ENCODE results near the gene NAXE. TPM values are rescaled to one million over a fixed set of nuclear protein-coding genes. Genes with fewer than 3 reads are reported as not detected.

NAXE gene
- total and polyA plus RNA-seq, 2 of the 13 experiments (the other 11 are each of a cell fraction or from before 2014, with no cell fraction given) = 39.4 to 59.4 TPM

DNA sequence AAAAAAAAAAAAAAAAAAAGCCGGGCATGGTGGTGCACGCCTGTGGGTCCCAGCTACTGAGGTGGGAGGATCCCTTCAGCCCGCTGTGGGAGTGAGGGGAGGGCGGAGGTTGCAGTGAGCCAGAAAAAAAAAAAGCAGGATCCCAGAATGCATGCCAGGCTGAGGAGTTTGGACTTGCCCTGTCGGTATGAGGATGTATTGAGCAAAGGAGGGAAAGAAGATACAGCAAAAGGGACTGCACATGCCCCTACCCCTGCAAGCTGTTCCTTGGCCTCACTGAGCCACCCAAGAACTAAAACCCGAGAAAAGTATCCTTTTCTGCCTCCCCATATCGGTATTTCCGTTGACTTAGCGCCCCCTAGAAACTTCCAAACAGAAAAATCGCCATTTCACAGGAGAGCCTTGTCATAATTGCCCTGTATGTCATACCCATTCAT lies 11.0 kb downstream of the NAXE start:
- Histone ChIP-seq H3K27ac (ENCODE audit: extremely low read length, insufficient read depth, low read length) (no peak overlapping the region), H3K9me3 (ENCODE audit: low read length) (no peaks in the 10 kb centered on the region), H3K79me2 (ENCODE audit: insufficient read depth, low read length) (peaks cover 19% of the 10 kb centered on the region), H3K36me3 (replicated peaks in 1 of 2; ENCODE audit: control insufficient read depth in 1 of 2, insufficient read depth in 2 of 2, low read length in 2 of 2) (peaks cover 2 to 10% of the 10 kb centered on the region in 2 experiments; a peak in 3 of 5 replicates), H4K20me1 (ENCODE audit: insufficient read depth, low read length) (no peaks in the 10 kb centered on the region), H2AFZ (ENCODE audit: low read length) (no peak overlapping the region), H3K27me3 (ENCODE audit: control insufficient read depth in 1 of 2, insufficient read depth in 2 of 2, low read length in 2 of 2) (no peaks in the 10 kb centered on the region), H3K9ac (ENCODE audit: insufficient read depth, low read depth, low read length) (no peak overlapping the region), H3K4me3 (replicated peaks in 1 of 3; ENCODE audit: insufficient read depth in 1 of 3, low read depth in 2 of 3, low read length in 3 of 3) (no peak overlapping the region), H3K4me2 (ENCODE audit: low read depth, low read length) (peak overlapping the region; percentile 54; the same call in 1 of the 2 replicates), H3K4me1 (ENCODE audit: insufficient read depth, low read length) (peaks cover 27% of the 10 kb centered on the region)
- ATAC-seq (no peak), FAIRE-seq (peak; percentile 54), DNase-seq (ENCODE audit: low spot score) (no peak)
- intact Hi-C loops (cut with micrococcal nuclease; ENCODE audit: unreplicated experiment) = no loop called here
- POLR2A ChIA-PET = interaction anchor here (0.7 to 1.4 kb wide), 4 partner anchors 19 to 145 kb away, joined by 3 to 6 read pairs (median 6); partner anchors contain the start of gene MEF2D
- CTCF ChIA-PET (ENCODE audit: low intra/inter-chr PET ratio, low total read pairs) = no interaction called here
- no TSS peak for BruUV-seq (replicated peaks)
- WGBS (ENCODE audit: low lambda C conversion rate) = 32% methylated on average over 10 of the region's 10 CpGs
- in situ Hi-C loops (cut with HindIII; ENCODE audit: extremely low pct_ligation_motif_present, low pct_unique_long_range_greater_than_20kb) = no loop called here
- no peak for TF ChIP-seq GABPA (IDR thresholded peaks at IDR 0.05; ENCODE audit: low read depth, low read length)
- TF ChIP-seq GABPA (CRISPR knock-in tag; IDR thresholded peaks at IDR 0.05; ENCODE audit: low read depth) = 0 out of 2 replicates have a peak, but pooled peaks have one; percentile 21
- TF ChIP-seq SMARCC2 (IDR thresholded peaks at IDR 0.05) = no peak
- no peak for TF ChIP-seq SOX13 (IDR thresholded peaks at IDR 0.05)
- no peak for TF ChIP-seq SOX13 (CRISPR knock-in tag; conservative IDR thresholded peaks at IDR 0.05 in 1 of 2, IDR thresholded peaks at IDR 0.05 in 1 of 2)
- no peak for TF ChIP-seq CHCHD3 (CRISPR knock-in tag; IDR thresholded peaks at IDR 0.05)
- TF ChIP-seq, protein P1, sequence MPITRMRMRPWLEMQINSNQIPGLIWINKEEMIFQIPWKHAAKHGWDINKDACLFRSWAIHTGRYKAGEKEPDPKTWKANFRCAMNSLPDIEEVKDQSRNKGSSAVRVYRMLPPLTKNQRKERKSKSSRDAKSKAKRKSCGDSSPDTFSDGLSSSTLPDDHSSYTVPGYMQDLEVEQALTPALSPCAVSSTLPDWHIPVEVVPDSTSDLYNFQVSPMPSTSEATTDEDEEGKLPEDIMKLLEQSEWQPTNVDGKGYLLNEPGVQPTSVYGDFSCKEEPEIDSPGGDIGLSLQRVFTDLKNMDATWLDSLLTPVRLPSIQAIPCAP (CRISPR knock-in tag; IDR thresholded peaks at IDR 0.05; ENCODE audit: low read depth) = no peak
- no peak for TF ChIP-seq ERF (CRISPR knock-in tag; IDR thresholded peaks at IDR 0.05)
- TF ChIP-seq, protein P2, sequence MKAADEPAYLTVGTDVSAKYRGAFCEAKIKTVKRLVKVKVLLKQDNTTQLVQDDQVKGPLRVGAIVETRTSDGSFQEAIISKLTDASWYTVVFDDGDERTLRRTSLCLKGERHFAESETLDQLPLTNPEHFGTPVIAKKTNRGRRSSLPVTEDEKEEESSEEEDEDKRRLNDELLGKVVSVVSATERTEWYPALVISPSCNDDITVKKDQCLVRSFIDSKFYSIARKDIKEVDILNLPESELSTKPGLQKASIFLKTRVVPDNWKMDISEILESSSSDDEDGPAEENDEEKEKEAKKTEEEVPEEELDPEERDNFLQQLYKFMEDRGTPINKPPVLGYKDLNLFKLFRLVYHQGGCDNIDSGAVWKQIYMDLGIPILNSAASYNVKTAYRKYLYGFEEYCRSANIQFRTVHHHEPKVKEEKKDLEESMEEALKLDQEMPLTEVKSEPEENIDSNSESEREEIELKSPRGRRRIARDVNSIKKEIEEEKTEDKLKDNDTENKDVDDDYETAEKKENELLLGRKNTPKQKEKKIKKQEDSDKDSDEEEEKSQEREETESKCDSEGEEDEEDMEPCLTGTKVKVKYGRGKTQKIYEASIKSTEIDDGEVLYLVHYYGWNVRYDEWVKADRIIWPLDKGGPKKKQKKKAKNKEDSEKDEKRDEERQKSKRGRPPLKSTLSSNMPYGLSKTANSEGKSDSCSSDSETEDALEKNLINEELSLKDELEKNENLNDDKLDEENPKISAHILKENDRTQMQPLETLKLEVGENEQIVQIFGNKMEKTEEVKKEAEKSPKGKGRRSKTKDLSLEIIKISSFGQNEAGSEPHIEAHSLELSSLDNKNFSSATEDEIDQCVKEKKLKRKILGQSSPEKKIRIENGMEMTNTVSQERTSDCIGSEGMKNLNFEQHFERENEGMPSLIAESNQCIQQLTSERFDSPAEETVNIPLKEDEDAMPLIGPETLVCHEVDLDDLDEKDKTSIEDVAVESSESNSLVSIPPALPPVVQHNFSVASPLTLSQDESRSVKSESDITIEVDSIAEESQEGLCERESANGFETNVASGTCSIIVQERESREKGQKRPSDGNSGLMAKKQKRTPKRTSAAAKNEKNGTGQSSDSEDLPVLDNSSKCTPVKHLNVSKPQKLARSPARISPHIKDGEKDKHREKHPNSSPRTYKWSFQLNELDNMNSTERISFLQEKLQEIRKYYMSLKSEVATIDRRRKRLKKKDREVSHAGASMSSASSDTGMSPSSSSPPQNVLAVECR (CRISPR knock-in tag; IDR thresholded peaks at IDR 0.05; ENCODE audit: borderline replicate concordance) = no peak
- no peak for TF ChIP-seq ZBTB7B (CRISPR knock-in tag; IDR thresholded peaks at IDR 0.05)
- 0 out of 2 replicates have a peak, but pooled peaks have one; percentile 45 for TF ChIP-seq SRF (IDR thresholded peaks at IDR 0.05; ENCODE audit: low read depth, low read length)
- TF ChIP-seq STAG1 (CRISPR knock-in tag; IDR thresholded peaks at IDR 0.05) = peak; percentile 35; the same call in 1 of the 2 replicates
- TF ChIP-seq NCOA1 (CRISPR knock-in tag; IDR thresholded peaks at IDR 0.05) = no peak
- TF ChIP-seq, protein P3, sequence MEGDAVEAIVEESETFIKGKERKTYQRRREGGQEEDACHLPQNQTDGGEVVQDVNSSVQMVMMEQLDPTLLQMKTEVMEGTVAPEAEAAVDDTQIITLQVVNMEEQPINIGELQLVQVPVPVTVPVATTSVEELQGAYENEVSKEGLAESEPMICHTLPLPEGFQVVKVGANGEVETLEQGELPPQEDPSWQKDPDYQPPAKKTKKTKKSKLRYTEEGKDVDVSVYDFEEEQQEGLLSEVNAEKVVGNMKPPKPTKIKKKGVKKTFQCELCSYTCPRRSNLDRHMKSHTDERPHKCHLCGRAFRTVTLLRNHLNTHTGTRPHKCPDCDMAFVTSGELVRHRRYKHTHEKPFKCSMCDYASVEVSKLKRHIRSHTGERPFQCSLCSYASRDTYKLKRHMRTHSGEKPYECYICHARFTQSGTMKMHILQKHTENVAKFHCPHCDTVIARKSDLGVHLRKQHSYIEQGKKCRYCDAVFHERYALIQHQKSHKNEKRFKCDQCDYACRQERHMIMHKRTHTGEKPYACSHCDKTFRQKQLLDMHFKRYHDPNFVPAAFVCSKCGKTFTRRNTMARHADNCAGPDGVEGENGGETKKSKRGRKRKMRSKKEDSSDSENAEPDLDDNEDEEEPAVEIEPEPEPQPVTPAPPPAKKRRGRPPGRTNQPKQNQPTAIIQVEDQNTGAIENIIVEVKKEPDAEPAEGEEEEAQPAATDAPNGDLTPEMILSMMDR (CRISPR knock-in tag; IDR thresholded peaks at IDR 0.05) = peak; percentile 55
- no peak for TF ChIP-seq MEIS2 (CRISPR knock-in tag; IDR thresholded peaks at IDR 0.05)
- TF ChIP-seq, protein P4, sequence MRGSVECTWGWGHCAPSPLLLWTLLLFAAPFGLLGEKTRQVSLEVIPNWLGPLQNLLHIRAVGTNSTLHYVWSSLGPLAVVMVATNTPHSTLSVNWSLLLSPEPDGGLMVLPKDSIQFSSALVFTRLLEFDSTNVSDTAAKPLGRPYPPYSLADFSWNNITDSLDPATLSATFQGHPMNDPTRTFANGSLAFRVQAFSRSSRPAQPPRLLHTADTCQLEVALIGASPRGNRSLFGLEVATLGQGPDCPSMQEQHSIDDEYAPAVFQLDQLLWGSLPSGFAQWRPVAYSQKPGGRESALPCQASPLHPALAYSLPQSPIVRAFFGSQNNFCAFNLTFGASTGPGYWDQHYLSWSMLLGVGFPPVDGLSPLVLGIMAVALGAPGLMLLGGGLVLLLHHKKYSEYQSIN (CRISPR knock-in tag; IDR thresholded peaks at IDR 0.05; ENCODE audit: borderline replicate concordance) = no peak
- TF ChIP-seq SCMH1 (CRISPR knock-in tag; IDR thresholded peaks at IDR 0.05; ENCODE audit: borderline replicate concordance) = no peak
- no peak for TF ChIP-seq EED (CRISPR knock-in tag; IDR thresholded peaks at IDR 0.05)
- no peak for TF ChIP-seq SAP130 (CRISPR knock-in tag; IDR thresholded peaks at IDR 0.05; ENCODE audit: low read depth)

Measured in HepG2 (cell line).